BJ (cell line): ENCODE measurements around the gene RAB17. TPM values are rescaled to one million over a fixed set of nuclear protein-coding genes. Genes with fewer than 3 reads are reported as not detected.

Experiments
- CTCF ChIA-PET: fragments of 350-600 bp; formaldehyde crosslinking; extraction: SDS; loops from one replicate; lab custom pipeline; 2021; ENCODE audit warnings: antibody characterized with exemption, inconsistent platforms; lab: Yijun Ruan, JAX
- POLR2A ChIA-PET: fragments of 300-600 bp; sonication (Branson Sonifier 250); formaldehyde crosslinking; extraction: SDS; loops from one replicate; lab custom pipeline; 2021; ENCODE audit warnings: antibody characterized with exemption; lab: Charles Lee
- DNase-seq: peaks from one replicate; pipeline ENCODE4 v3.0.0-alpha.2; 2011; ENCODE audit warnings: low read depth
- H3K27me3 ChIP-seq: 2 replicates; pipeline ENCODE4 v1.6.0; 2011; ENCODE audit warnings: low read length; ENCODE audit not compliant: control insufficient read depth, insufficient read depth
- H3K36me3 ChIP-seq: 2 replicates; pipeline ENCODE4 v1.5.1; 2011; ENCODE audit warnings: low read length; ENCODE audit not compliant: control insufficient read depth, insufficient read depth
- H3K4me3 ChIP-seq: 2 replicates; pipeline ENCODE4 v1.5.1; 2011; ENCODE audit warnings: low read depth, mild to moderate bottlenecking, control low read depth, low read length
- polyA plus RNA-seq: library from polyadenylated mRNA; depleted of rRNA; stranded (reverse); fragments of >200 nt; gene quantifications from 2 replicates; pipeline ENCODE4 v1.2.3, GENCODE V29; 2011
- TF ChIP-seq, protein P1 (sequence below): IDR thresholded peaks from 2 replicates; pipeline ENCODE4 v1.5.1; 2011; ENCODE audit warnings: low read depth, mild to moderate bottlenecking, control low read depth, inconsistent platforms, low read length, moderate library complexity; ENCODE audit not compliant: insufficient read depth

Gene RAB17
- polyA plus RNA-seq, 1 experiment: 0.25 TPM

GRCh38 chr2:237631007-237631785 is 40.7 kb upstream of the RAB17 start:
- H3K4me3 ChIP-seq: no peak overlapping the region
- no peak for DNase-seq
- POLR2A ChIA-PET: no interaction called here

DNA sequence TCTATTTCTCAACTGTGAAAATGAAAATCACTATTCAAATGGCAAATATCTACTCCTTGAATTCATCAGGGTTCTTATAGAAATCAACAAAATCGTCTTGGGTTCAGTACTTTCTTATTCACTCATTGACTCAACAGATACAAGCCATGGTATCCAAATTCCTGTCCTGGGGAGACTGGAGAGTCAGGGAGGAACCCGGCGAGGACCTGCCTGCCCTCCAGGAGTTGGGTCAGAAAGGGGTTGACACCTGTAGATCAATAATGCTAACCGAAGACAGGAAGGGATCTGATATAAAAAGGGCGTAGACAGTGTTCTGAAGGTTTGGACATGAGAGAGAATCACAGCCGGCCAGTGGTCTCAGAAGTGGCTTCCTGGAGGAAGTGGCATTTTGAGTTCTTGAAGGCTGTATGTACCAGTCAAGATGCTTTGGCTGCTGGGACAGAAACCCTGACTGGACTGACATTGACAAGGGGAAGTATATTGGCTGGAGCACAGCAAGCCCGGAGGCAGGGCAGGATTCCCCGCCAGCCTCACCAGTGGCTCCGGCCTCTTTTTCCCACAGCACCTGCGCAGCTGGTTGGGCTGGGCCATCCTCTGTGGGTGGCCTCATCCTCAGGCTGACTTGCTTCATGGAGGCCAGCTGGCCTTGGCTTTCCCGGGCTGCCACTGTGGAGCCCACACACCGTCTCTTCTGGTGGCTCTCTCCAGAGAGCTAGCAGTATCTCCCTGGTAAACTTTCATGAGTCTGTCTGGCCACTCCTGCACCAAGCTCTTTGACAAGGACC is 39.9 kb upstream of the RAB17 start:
- Histone ChIP-seq H3K27me3 (no peaks in the 10 kb centered on the region), H3K4me3 (no peak overlapping the region), H3K36me3 (peaks cover 3% of the 10 kb centered on the region; the same call in 1 of the 2 replicates)
- DNase-seq: no peak
- POLR2A ChIA-PET: no interaction called here
- TF ChIP-seq, protein P1, sequence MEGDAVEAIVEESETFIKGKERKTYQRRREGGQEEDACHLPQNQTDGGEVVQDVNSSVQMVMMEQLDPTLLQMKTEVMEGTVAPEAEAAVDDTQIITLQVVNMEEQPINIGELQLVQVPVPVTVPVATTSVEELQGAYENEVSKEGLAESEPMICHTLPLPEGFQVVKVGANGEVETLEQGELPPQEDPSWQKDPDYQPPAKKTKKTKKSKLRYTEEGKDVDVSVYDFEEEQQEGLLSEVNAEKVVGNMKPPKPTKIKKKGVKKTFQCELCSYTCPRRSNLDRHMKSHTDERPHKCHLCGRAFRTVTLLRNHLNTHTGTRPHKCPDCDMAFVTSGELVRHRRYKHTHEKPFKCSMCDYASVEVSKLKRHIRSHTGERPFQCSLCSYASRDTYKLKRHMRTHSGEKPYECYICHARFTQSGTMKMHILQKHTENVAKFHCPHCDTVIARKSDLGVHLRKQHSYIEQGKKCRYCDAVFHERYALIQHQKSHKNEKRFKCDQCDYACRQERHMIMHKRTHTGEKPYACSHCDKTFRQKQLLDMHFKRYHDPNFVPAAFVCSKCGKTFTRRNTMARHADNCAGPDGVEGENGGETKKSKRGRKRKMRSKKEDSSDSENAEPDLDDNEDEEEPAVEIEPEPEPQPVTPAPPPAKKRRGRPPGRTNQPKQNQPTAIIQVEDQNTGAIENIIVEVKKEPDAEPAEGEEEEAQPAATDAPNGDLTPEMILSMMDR: no peak
- CTCF ChIA-PET: interaction anchor here (0.8 kb wide), 1 partner anchor 116 kb away, joined by 3 read pairs; no protein-coding TSS in a partner anchor

More at GRCh38 chr2:237631007-237631785, 40.7 kb upstream of the RAB17 start:
- TF ChIP-seq, protein P1: no peak
- CTCF ChIA-PET: no interaction called here
- peaks cover 3% of the 10 kb centered on the region; the same call in 1 of the 2 replicates for H3K36me3 ChIP-seq
- H3K27me3 ChIP-seq: no peaks in the 10 kb centered on the region

- CTCF ChIA-PET: interaction anchor here (0.8 to 1.6 kb wide), 3 partner anchors 61 to 145 kb away, joined by 3 read pairs; no protein-coding TSS in a partner anchor
- no peak for DNase-seq
- TF ChIP-seq, protein P1: no peak
- Histone ChIP-seq H3K4me3 (no peak overlapping the region), H3K36me3 (peaks cover 3% of the 10 kb centered on the region; the same call in 1 of the 2 replicates), H3K27me3 (no peaks in the 10 kb centered on the region)
- POLR2A ChIA-PET: no interaction called here
Measured at GRCh38 chr2:237629739-237630138, 39.2 kb upstream of the RAB17 start.

GRCh38 chr2:237629188-237629534 is 38.6 kb upstream of the RAB17 start:
- CTCF ChIA-PET: interaction anchor here (0.6 to 1.6 kb wide), 3 partner anchors 41 to 145 kb away, joined by 3 read pairs; no protein-coding TSS in a partner anchor
- TF ChIP-seq, protein P1: no peak

More at GRCh38 chr2:237629188-237629534, 38.6 kb upstream of the RAB17 start:
- DNase-seq: no peak
- POLR2A ChIA-PET: no interaction called here
- no peak overlapping the region for H3K4me3 ChIP-seq
- H3K36me3 ChIP-seq: peaks cover 3% of the 10 kb centered on the region; the same call in 1 of the 2 replicates
- no peaks in the 10 kb centered on the region for H3K27me3 ChIP-seq
